Activated naive CD4-positive, alpha-beta T cell treated with anti-CD3 and anti-CD28 coated beads, Interleukin-2, amount 50 U/mL, for 72 hours (primary cell): Measurements from ENCODE around the gene NOS1AP. TPM values are rescaled to one million over a fixed set of nuclear protein-coding genes. Genes with fewer than 3 reads are reported as not detected.
"Not testable (repeated sequence)": the region's sequence is repeated elsewhere in the genome, so short reads cannot be mapped to it uniquely, and the experiment has no call there.

Source experiments
- ATAC-seq, 2 donors: fragments of 150-1000 bp; cut with Tn5 transposase; 2 replicates each; pipeline ENCODE4 v1.10.0; 2021; ENCODE audit warnings: mild to moderate bottlenecking in 2 of 2, moderate library complexity in 2 of 2
- DNase-seq, 2 donors: peaks; one replicate each; pipeline ENCODE4 v3.0.0; 2021 to 2022; ENCODE audit warnings: low spot score in 2 of 2
- H3K27ac Mint-ChIP-seq, 2 donors: one replicate each; pipeline ENCODE4 v1.8.0; 2022; ENCODE audit warnings: mild to moderate bottlenecking in 2 of 2, mixed read lengths in 2 of 2
- H3K36me3 Mint-ChIP-seq, 2 donors: one replicate each; pipeline ENCODE4 v1.8.0; 2022; ENCODE audit warnings: mixed read lengths in 2 of 2
- H3K9me3 Mint-ChIP-seq, 2 donors: one replicate each; pipeline ENCODE4 v1.8.0; 2022; ENCODE audit warnings: mixed read lengths in 2 of 2
- total RNA-seq, 2 donors: library from RNA; stranded (reverse); gene quantifications; one replicate each; pipeline ENCODE4 v1.2.3, GENCODE V29; 2022

Gene NOS1AP
- total RNA-seq, 2 donors from 2014 or later = 0.18 to 0.27 TPM

GRCh38 chr1:162042361-162042760, 27.1 kb upstream of the NOS1AP start:
- Mint-ChIP-seq H3K27ac (no peak overlapping the region), H3K9me3 (no peaks in the 10 kb centered on the region), H3K36me3 (no peaks in the 10 kb centered on the region)
- ATAC-seq (no peak), DNase-seq (no peak)

GRCh38 chr1:162046921-162047320, 22.6 kb upstream of the NOS1AP start:
- Mint-ChIP-seq H3K9me3 (no peaks in the 10 kb centered on the region), H3K27ac (no peak overlapping the region), H3K36me3 (no peaks in the 10 kb centered on the region)
- DNase-seq = no peak
- no peak for ATAC-seq

- H3K9me3 Mint-ChIP-seq, ATAC-seq, DNase-seq, H3K27ac Mint-ChIP-seq, H3K36me3 Mint-ChIP-seq: not testable (repeated sequence)
Measured at GRCh38 chr1:162053949-162054348, 15.5 kb upstream of the NOS1AP start.

GRCh38 chr1:162055062-162055461, 14.4 kb upstream of the NOS1AP start:
- DNase-seq (no peak), ATAC-seq (peak in 1 of 2 donors; percentile 64)
- no peak overlapping the region for H3K27ac Mint-ChIP-seq
- no peaks in the 10 kb centered on the region for H3K36me3 Mint-ChIP-seq
- H3K9me3 Mint-ChIP-seq = no peaks in the 10 kb centered on the region

GRCh38 chr1:162056043-162056442, 13.4 kb upstream of the NOS1AP start:
- peak in 1 of 2 donors; percentile 43 for DNase-seq

GRCh38 chr1:162056579-162056978, 12.9 kb upstream of the NOS1AP start:
- ATAC-seq = no peak
- DNase-seq = no peak
- no peaks in the 10 kb centered on the region for H3K36me3 Mint-ChIP-seq
- no peaks in the 10 kb centered on the region for H3K9me3 Mint-ChIP-seq
- no peak overlapping the region for H3K27ac Mint-ChIP-seq

More at GRCh38 chr1:162056043-162056442, 13.4 kb upstream of the NOS1AP start:
- no peaks in the 10 kb centered on the region for H3K36me3 Mint-ChIP-seq
- no peaks in the 10 kb centered on the region for H3K9me3 Mint-ChIP-seq
- peak; percentile 69 to 73 for ATAC-seq
- H3K27ac Mint-ChIP-seq = no peak overlapping the region

GRCh38 chr1:162059721-162060120, 9.8 kb upstream of the NOS1AP start:
- Mint-ChIP-seq H3K36me3 (no peaks in the 10 kb centered on the region), H3K9me3 (no peaks in the 10 kb centered on the region), H3K27ac (no peak overlapping the region)
- DNase-seq (no peak), ATAC-seq (no peak)

- H3K9me3 Mint-ChIP-seq = no peaks in the 10 kb centered on the region
- DNase-seq = no peak
- no peaks in the 10 kb centered on the region for H3K36me3 Mint-ChIP-seq
- H3K27ac Mint-ChIP-seq = no peak overlapping the region
- no peak for ATAC-seq
Measured at GRCh38 chr1:162060314-162060713, 9.2 kb upstream of the NOS1AP start.

- no peak overlapping the region for H3K27ac Mint-ChIP-seq
- H3K36me3 Mint-ChIP-seq = no peaks in the 10 kb centered on the region
- ATAC-seq (no peak), DNase-seq (no peak)
- H3K9me3 Mint-ChIP-seq = no peaks in the 10 kb centered on the region
Measured at GRCh38 chr1:162062542-162063015, 6.9 kb upstream of the NOS1AP start.

GRCh38 chr1:162065016-162065415, 4.5 kb upstream of the NOS1AP start:
- Mint-ChIP-seq H3K27ac (no peak overlapping the region), H3K9me3 (no peaks in the 10 kb centered on the region), H3K36me3 (no peaks in the 10 kb centered on the region)
- no peak for ATAC-seq
- DNase-seq = no peak

- H3K27ac Mint-ChIP-seq, H3K9me3 Mint-ChIP-seq, ATAC-seq, DNase-seq, H3K36me3 Mint-ChIP-seq: not testable (repeated sequence)
Measured at GRCh38 chr1:162066836-162067235, 2.7 kb upstream of the NOS1AP start.

- Mint-ChIP-seq H3K36me3 (no peaks in the 10 kb centered on the region), H3K27ac (no peak overlapping the region), H3K9me3 (no peaks in the 10 kb centered on the region)
- ATAC-seq (no peak), DNase-seq (no peak)
Measured at GRCh38 chr1:162067466-162067865, 2.0 kb upstream of the NOS1AP start.

- Mint-ChIP-seq H3K36me3 (no peaks in the 10 kb centered on the region), H3K27ac (no peak overlapping the region), H3K9me3 (no peaks in the 10 kb centered on the region)
- ATAC-seq = no peak
- no peak for DNase-seq
Measured at GRCh38 chr1:162068301-162068700, 1.2 kb upstream of the NOS1AP start.

GRCh38 chr1:162070094-162070748, 730 bp downstream of the NOS1AP start:
- H3K36me3 Mint-ChIP-seq = no peaks in the 10 kb centered on the region
- no peak for DNase-seq
- no peaks in the 10 kb centered on the region for H3K9me3 Mint-ChIP-seq
- no peak for ATAC-seq
- no peak overlapping the region for H3K27ac Mint-ChIP-seq

GRCh38 chr1:162070825-162071224, 1.3 kb downstream of the NOS1AP start:
- H3K27ac Mint-ChIP-seq = no peak overlapping the region
- ATAC-seq = no peak
- DNase-seq = no peak
- H3K36me3 Mint-ChIP-seq = no peaks in the 10 kb centered on the region
- no peaks in the 10 kb centered on the region for H3K9me3 Mint-ChIP-seq

- Mint-ChIP-seq H3K9me3 (no peaks in the 10 kb centered on the region), H3K27ac (no peak overlapping the region), H3K36me3 (no peaks in the 10 kb centered on the region)
- no peak for ATAC-seq
- DNase-seq = no peak
Measured at GRCh38 chr1:162072740-162073139, 3.2 kb downstream of the NOS1AP start.

- H3K36me3 Mint-ChIP-seq = no peaks in the 10 kb centered on the region
- DNase-seq = no peak
- no peaks in the 10 kb centered on the region for H3K9me3 Mint-ChIP-seq
- ATAC-seq = no peak
- no peak overlapping the region for H3K27ac Mint-ChIP-seq
Measured at GRCh38 chr1:162074276-162075005, 5.0 kb downstream of the NOS1AP start.

GRCh38 chr1:162075862-162076261, 6.4 kb downstream of the NOS1AP start:
- Mint-ChIP-seq H3K27ac (no peak overlapping the region), H3K9me3 (no peaks in the 10 kb centered on the region), H3K36me3 (no peaks in the 10 kb centered on the region)
- ATAC-seq (no peak), DNase-seq (no peak)
